DMS53 treated with DMSO at 0.1 percent for 48 hours (cell line): ENCODE measurements around the gene VAMP3.
"Not testable (repeated sequence)": the region's sequence is repeated elsewhere in the genome, so short reads cannot be mapped to it uniquely, and the experiment has no call there.

Experiments used
- DNase-seq: peaks from one replicate; lab custom pipeline; 2025; ENCODE audit not compliant: unreplicated experiment; lab: John Stamatoyannopoulos, UW

Gene VAMP3

GRCh38 chr1:7767176-7767575 lies 3.9 kb upstream of the VAMP3 start:
- DNase-seq: no peak

GRCh38 chr1:7768583-7768982 lies 2.5 kb upstream of the VAMP3 start:
- no peak for DNase-seq

GRCh38 chr1:7769673-7770412 lies 1.3 kb upstream of the VAMP3 start:
- DNase-seq: no peak

GRCh38 chr1:7770669-7770996 lies 463 bp upstream of the VAMP3 start:
- DNase-seq: no peak

GRCh38 chr1:7771823-7772299 lies 765 bp downstream of the VAMP3 start:
- DNase-seq: no peak

- no peak for DNase-seq
These were observed 6.5 kb downstream of the VAMP3 start for GRCh38 chr1:7777591-7777990.

- peak; percentile 12 for DNase-seq
These were observed 7.1 kb downstream of the VAMP3 start for GRCh38 chr1:7778133-7778628.

- DNase-seq: no peak
These were observed 9.9 kb downstream of the VAMP3 start for GRCh38 chr1:7780976-7781375.

- no peak for DNase-seq
These were observed 10.4 kb downstream of the VAMP3 start for GRCh38 chr1:7781501-7781900.

- DNase-seq: no peak
These were observed 10.9 kb downstream of the VAMP3 start for GRCh38 chr1:7781923-7782495.

- DNase-seq: peak; percentile 18
These were observed 12.1 kb downstream of the VAMP3 start for GRCh38 chr1:7783178-7783711.

- DNase-seq: peak; percentile 91
These were observed 12.9 kb downstream of the VAMP3 start, which contains the start of gene PER3 for GRCh38 chr1:7783826-7784491. Gene PER3 (plus strand): TSS chr1:7784291. CDS start chr1:7784878, 587 bp downstream.

- DNase-seq: peak; percentile 28
These were observed 13.5 kb downstream of the VAMP3 start for GRCh38 chr1:7784492-7785071.

GRCh38 chr1:7785108-7785507 lies 14.0 kb downstream of the VAMP3 start:
- no peak for DNase-seq

- no peak for DNase-seq
These were observed 15.7 kb downstream of the VAMP3 start for GRCh38 chr1:7786795-7787194.

- no peak for DNase-seq
These were observed 18.7 kb downstream of the VAMP3 start for GRCh38 chr1:7789828-7790227.

GRCh38 chr1:7791027-7791426 lies 19.9 kb downstream of the VAMP3 start:
- DNase-seq: not testable (repeated sequence)

- no peak for DNase-seq
These were observed 24.3 kb downstream of the VAMP3 start for GRCh38 chr1:7795406-7795805.

- DNase-seq: no peak
These were observed 34.4 kb downstream of the VAMP3 start for GRCh38 chr1:7805460-7805859.

GRCh38 chr1:7808253-7808844 lies 37.3 kb downstream of the VAMP3 start:
- DNase-seq: peak; percentile 38

GRCh38 chr1:7809742-7810141 lies 38.6 kb downstream of the VAMP3 start:
- no peak for DNase-seq
